Activated T-cell treated with anti-CD3 and anti-CD28 coated beads, Interleukin-2, amount 50 U/mL, for 48 hours (primary cell): ENCODE results near the gene C14orf39.
"Not testable (repeated sequence)": the region's sequence is repeated elsewhere in the genome, so short reads cannot be mapped to it uniquely, and the experiment has no call there.

Experiments
- DNase-seq, 2 experiments: peaks; one replicate each; pipeline ENCODE4 v3.0.0-alpha.2; 2020

The C14orf39 gene

DNA sequence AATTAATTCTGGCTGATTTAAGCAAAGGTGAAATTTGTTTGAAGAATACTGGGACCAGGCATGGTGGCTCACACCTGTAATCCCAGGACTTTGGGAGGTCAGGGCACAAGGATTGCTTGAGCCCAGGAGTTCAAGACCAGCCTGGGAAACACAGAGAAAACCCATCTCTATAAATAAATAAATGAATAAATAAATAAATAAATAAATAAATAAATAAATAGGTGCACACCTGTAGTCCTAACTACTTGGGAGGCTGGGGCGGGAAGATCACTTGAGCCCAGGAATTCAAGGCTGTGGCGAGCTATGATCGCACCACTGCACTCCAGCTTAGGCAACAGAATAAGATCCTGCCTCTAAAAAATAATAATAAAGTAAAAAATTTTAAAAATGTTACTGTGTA, 4.4 kb upstream of the C14orf39 start:
- no peak for DNase-seq

DNA sequence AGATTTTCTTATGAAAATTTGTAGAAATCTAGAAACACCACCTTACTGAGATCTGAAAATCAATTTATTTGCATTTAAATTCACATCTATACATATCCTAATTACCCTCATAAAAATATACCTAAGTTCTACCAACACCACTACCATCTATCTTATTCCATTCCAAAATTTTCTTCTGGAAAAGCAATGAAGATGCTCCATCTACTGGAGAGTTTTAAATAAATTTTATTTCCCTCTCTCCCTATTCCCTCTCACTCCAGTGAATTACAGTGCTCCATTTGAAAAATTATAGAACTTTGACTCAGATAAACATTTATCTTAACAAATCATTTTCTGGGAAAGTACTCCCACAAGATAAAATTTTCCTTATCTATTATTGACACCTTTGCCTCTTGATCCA, 2.3 kb upstream of the C14orf39 start:
- no peak for DNase-seq

DNA sequence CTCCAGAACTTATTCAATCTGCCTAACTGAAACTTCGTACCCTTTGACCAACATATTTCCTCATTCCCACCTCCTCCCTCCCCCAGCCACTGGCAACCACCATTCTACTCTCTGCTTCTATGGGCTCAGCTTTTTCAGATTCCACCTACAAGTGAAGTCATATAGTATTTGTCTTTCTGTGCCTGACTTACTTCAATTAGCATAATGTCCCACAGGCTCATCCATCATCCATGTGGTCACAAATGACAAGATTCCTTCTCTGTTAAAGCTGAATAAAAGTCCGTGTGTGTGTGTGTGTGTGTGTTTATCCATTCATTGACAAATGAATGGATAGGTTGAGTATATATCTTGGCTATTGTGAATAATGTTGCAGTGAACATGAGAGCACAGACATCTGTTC, 1.3 kb upstream of the C14orf39 start:
- DNase-seq, result no peak

DNA sequence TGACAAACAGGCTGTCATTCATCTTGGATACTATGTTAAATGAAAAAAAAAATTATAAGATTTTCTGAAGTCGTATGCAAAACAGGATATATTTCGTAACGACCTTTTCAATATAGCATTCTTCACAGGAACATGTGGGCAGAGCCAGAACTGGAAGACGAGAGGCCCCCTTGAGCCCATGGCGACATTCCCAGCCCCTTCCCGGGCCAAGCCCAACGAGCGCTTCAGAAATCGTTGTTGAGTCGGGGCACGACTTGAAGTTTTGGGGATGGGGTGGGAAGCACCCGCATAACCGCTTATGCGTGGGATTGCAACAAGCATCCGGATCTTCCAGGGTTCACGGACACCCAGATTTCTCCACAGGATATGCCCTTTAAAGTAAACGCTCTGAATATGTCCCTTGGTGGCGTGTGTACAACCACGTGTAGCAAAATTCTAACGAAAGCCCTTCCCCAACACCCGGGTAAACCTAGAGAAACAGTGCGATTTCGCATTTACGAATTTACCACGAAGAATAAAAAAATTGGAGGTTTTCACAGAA, 736 bp downstream of the C14orf39 start:
- no peak for DNase-seq

DNA sequence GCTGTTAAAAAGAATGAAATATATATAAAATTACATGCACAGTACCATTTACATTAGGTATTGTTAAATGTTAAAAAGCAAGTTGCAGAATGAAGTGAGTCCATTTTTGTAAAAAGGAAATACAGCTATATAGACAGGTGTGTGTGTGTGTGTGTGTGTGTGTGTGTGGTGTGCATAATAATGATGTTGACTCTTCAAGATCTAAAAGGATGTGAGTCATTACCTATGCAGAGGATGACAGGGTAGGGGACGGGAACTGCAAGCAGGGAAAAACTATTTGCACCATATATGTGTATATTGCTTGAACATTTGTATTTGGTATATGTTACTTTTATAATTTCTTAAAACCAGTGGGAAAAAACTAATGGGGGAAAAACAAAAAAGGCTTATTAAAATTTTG, 3.1 kb downstream of the C14orf39 start:
- DNase-seq, result no peak

DNA sequence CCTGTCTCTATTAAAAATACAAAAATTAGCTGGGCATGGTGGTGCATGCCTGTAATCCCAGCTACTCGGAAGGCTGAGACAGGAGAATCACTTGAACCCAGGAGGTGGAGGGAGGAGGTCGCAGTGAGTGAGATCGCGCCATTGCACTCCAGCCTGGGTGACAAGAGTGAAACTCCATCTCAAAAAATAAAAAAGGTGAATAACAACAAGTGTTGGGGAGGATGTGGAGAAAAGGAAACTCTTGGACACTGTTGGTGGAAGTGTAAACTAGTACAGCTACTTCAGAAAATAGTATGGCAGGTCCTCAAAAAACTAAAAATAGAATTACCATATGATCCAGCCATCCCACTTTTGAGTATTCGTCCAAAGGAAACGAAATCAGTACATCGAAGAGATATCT, 5.6 kb downstream of the C14orf39 start:
- not testable (repeated sequence) for DNase-seq

DNA sequence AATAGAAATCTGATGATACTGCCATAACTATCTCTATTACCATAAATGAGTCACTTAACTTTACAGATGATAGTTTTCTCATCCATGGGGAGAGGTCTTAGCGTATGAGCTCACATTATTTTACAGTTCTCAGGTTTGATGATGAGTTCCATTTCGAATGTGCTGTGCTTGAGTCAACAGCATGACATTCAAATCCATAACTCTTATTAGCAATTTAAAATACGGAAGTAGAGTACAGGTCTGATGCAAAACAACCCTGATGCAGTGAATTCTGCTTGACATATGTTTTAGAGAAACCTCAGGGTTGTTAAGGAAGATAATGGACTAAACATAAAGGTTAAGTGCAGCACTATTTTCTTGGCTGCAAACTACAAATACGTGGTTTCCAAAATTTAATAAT, 30.0 kb downstream of the C14orf39 start:
- DNase-seq, result no peak

DNA sequence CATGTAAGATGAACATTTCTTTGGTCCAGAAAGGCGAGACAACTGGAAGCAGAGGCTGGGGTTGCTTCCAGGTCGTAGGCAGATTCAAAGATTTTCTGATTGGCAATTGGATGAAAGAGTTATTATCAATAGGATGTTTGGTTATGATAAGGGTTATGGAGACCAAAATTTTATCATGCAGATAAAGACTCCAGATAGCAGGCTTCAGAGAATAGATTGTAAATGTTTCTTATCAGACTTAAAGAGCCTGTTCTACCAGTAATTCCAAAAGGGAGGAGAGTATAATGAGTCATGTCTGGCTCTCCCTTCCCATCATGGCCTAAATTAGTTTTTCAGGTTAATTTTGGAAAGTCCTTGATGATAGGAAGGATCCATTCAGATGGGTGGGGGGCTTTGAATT, 55.6 kb downstream of the C14orf39 start:
- no peak for DNase-seq

DNA sequence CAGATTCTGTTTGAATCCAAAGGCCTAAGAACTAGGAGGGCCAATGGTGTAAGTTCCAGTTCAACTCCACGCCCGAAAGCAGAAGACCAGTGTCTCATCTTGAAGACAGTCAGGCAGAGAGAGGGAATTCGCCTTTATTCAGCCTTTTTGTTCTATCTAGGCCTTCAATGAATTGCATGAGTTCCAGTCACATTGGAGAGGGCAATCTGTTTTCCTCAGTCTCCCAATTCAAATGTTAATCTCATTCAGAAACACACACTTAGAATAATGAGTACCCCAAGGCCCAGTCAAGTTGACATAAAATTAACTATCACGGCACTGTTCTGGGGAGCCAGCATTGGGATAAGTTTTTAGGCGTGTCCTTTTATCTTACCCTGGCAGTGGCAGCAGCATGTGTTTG, 65.8 kb downstream of the C14orf39 start:
- no peak for DNase-seq

DNA sequence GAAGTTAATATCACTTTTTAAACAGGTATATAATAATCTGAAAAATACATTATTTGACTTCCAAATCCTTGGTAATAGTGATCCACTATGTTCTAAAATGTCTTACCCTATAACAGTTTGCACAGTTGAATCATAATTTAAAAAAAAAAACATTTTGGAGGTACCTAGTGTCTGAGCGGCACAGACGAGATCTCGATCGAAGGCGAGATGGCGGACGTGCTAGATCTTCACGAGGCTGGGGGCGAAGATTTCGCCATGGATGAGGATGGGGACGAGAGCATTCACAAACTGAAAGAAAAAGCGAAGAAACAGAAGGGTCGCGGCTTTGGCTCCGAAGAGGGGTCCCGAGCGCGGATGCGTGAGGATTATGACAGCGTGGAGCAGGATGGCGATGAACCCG, 88.3 kb downstream of the C14orf39 start:
- not testable (repeated sequence) for DNase-seq

DNA sequence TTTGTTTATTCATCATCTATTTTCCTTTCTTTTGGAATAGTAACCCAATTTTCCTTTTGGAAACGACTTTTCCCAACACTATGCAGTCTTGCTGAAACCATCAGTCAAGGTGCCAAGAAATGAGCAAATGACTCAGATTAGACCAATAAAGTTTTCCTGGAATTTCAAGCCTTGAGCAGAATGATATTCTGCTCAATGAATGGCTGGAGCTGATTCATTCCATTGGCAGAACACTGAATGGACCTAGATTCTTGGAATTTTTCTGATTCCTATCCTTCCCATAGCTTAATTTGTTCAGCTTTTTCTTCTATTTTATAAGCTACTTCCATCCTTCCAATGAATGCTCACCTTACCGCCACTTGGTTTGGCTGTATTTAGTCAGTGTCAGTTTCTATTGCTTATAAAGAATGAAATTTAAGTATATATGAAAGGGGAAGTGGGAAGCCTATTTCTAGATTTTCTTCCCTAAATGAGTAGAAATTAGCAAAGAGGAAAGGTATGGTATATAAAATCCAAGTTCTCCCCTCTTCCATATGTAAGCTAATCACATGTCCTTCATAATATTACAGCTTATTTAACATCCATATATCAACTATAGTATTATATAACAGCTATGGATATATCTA, 89.0 kb downstream of the C14orf39 start:
- DNase-seq, result no peak
